Loucy (cell line): ENCODE measurements around the gene MRTFA.

ENCODE experiments used
- H2AFZ ChIP-seq: fragments of 200-600 bp; sonication (generic); 2 replicates; pipeline ENCODE4 v1.6.0; 2016; ENCODE audit warnings: antibody characterized with exemption, mild to moderate bottlenecking, low read length, moderate library complexity
- H3F3A ChIP-seq: fragments of 200-600 bp; 2 replicates; pipeline ENCODE4 v1.6.0; 2016; ENCODE audit warnings: antibody characterized with exemption, low read depth, mild to moderate bottlenecking
- H3K27me3 ChIP-seq: fragments of 200-600 bp; sonication (generic); 2 replicates; pipeline ENCODE4 v1.6.1; 2014; ENCODE audit warnings: low read length, mild to moderate bottlenecking; ENCODE audit not compliant: insufficient read depth, poor library complexity, severe bottlenecking
- H3K36me3 ChIP-seq: fragments of 200-600 bp; sonication (generic); 2 replicates; pipeline ENCODE4 v1.6.1; 2016; ENCODE audit warnings: low read length; ENCODE audit not compliant: insufficient read depth
- H3K4me1 ChIP-seq: fragments of 200-600 bp; sonication (generic); 2 replicates; pipeline ENCODE4 v1.5.1; 2014; ENCODE audit warnings: low read length, mild to moderate bottlenecking; ENCODE audit not compliant: insufficient read depth, poor library complexity, severe bottlenecking
- H3K4me2 ChIP-seq: fragments of 200-600 bp; sonication (generic); 2 replicates; pipeline ENCODE4 v1.6.0; 2014; ENCODE audit warnings: antibody characterized with exemption, low read length, low read depth, mild to moderate bottlenecking; ENCODE audit not compliant: poor library complexity, severe bottlenecking
- H3K4me3 ChIP-seq: fragments of 200-600 bp; sonication (generic); 2 replicates; pipeline ENCODE4 v1.5.1; 2014; ENCODE audit warnings: low read length, mild to moderate bottlenecking, mixed read lengths; ENCODE audit not compliant: poor library complexity, severe bottlenecking
- H3K79me2 ChIP-seq: fragments of 200-600 bp; sonication (generic); 2 replicates; pipeline ENCODE4 v1.6.1; 2014; ENCODE audit warnings: low read length; ENCODE audit not compliant: insufficient read depth
- H3K9ac ChIP-seq: fragments of 200-600 bp; sonication (generic); 2 replicates; pipeline ENCODE4 v1.6.0; 2014; ENCODE audit warnings: mild to moderate bottlenecking, low read depth, low read length, moderate library complexity; ENCODE audit not compliant: poor library complexity, severe bottlenecking
- H3K9me2 ChIP-seq: fragments of 200-600 bp; sonication (generic); replicated peaks from 2 replicates; pipeline ENCODE4 v1.6.1; 2016; ENCODE audit warnings: low read depth, low read length, mixed read lengths
- H3K9me3 ChIP-seq: fragments of 200-600 bp; sonication (generic); 2 replicates; pipeline ENCODE4 v1.6.1; 2014; ENCODE audit warnings: mild to moderate bottlenecking, antibody characterized with exemption, low read length, low read depth; ENCODE audit not compliant: insufficient read depth
- H4K20me1 ChIP-seq: fragments of 200-600 bp; sonication (generic); 2 replicates; pipeline ENCODE4 v1.6.0; 2014; ENCODE audit warnings: antibody characterized with exemption, low read length, mild to moderate bottlenecking; ENCODE audit not compliant: insufficient read depth, poor library complexity, severe bottlenecking
- EZH2phosphoT487 ChIP-seq: fragments of 200-600 bp; IDR thresholded peaks from 2 replicates; pipeline ENCODE4 v1.6.1; 2018; ENCODE audit warnings: antibody characterized with exemption, mild to moderate bottlenecking, moderate library complexity, borderline replicate concordance
- TF ChIP-seq, protein P1 (sequence below): fragments of 200-600 bp; sonication (generic); conservative IDR thresholded peaks from 2 replicates; pipeline ENCODE4 v1.5.1; 2014; ENCODE audit warnings: mild to moderate bottlenecking, antibody characterized with exemption, low read length

The MRTFA gene

DNA sequence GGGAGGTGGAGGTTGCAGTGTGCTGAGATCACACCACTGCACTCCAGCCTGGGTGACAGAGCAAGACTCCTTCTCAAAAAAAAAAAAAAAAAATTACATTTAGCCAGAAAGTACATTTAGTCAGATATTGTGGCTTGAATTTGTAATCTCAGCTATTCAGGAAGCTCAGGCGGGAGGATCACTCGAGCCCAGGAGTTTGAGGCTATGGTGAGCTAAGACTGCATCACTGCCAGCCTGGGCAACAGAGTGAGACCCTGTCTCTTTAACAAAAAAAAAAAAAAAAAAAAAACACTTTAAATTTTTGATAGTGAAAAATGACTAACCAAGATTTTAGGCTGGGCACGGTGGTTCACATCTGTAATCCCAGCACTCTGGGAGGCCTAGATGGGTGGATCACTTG lies 27.3 kb downstream of the MRTFA start:
- TF ChIP-seq EZH2phosphoT487: no peak
- TF ChIP-seq, protein P1, sequence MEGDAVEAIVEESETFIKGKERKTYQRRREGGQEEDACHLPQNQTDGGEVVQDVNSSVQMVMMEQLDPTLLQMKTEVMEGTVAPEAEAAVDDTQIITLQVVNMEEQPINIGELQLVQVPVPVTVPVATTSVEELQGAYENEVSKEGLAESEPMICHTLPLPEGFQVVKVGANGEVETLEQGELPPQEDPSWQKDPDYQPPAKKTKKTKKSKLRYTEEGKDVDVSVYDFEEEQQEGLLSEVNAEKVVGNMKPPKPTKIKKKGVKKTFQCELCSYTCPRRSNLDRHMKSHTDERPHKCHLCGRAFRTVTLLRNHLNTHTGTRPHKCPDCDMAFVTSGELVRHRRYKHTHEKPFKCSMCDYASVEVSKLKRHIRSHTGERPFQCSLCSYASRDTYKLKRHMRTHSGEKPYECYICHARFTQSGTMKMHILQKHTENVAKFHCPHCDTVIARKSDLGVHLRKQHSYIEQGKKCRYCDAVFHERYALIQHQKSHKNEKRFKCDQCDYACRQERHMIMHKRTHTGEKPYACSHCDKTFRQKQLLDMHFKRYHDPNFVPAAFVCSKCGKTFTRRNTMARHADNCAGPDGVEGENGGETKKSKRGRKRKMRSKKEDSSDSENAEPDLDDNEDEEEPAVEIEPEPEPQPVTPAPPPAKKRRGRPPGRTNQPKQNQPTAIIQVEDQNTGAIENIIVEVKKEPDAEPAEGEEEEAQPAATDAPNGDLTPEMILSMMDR: no peak
- Histone ChIP-seq H3K9ac (no peak overlapping the region), H3K27me3 (no peaks in the 10 kb centered on the region), H3F3A (no peaks in the 10 kb centered on the region), H3K79me2 (peaks cover 85% of the 10 kb centered on the region), H3K4me2 (no peak overlapping the region), H4K20me1 (peaks cover 32% of the 10 kb centered on the region), H3K9me2 (no peaks in the 10 kb centered on the region), H2AFZ (no peak overlapping the region), H3K4me3 (no peak overlapping the region), H3K9me3 (no peaks in the 10 kb centered on the region), H3K4me1 (peaks cover 29% of the 10 kb centered on the region), H3K36me3 (no peaks in the 10 kb centered on the region)

DNA sequence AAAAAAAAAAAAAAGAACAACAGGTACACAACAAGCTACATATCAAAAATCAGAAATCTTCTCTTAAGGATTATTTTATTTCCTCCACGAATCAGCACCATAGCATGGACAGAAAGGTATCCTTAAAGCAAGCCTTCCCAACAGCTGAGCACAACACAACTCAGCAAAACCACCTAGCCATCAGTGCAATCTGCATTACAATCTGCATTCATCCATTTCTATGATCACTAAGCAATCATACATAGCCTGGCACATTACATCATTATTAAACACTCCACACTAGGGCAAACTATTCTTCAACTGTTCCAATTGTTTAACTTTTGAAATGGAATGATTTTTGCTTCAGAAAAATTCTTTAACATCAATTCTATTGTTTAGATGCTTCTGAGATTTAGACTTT lies 29.0 kb downstream of the MRTFA start:
- H3K4me1 ChIP-seq: peaks cover 29% of the 10 kb centered on the region
- H3F3A ChIP-seq: no peaks in the 10 kb centered on the region
- no peaks in the 10 kb centered on the region for H3K9me2 ChIP-seq
- H3K4me3 ChIP-seq: no peak overlapping the region
- no peak overlapping the region for H3K4me2 ChIP-seq
- H3K79me2 ChIP-seq: peaks cover 82% of the 10 kb centered on the region
- H3K9ac ChIP-seq: no peak overlapping the region
- no peaks in the 10 kb centered on the region for H3K9me3 ChIP-seq
- H3K27me3 ChIP-seq: no peaks in the 10 kb centered on the region
- TF ChIP-seq, protein P1: no peak
- no peak for TF ChIP-seq EZH2phosphoT487
- no peak overlapping the region for H2AFZ ChIP-seq
- H4K20me1 ChIP-seq: peaks cover 39% of the 10 kb centered on the region
- no peaks in the 10 kb centered on the region for H3K36me3 ChIP-seq

DNA sequence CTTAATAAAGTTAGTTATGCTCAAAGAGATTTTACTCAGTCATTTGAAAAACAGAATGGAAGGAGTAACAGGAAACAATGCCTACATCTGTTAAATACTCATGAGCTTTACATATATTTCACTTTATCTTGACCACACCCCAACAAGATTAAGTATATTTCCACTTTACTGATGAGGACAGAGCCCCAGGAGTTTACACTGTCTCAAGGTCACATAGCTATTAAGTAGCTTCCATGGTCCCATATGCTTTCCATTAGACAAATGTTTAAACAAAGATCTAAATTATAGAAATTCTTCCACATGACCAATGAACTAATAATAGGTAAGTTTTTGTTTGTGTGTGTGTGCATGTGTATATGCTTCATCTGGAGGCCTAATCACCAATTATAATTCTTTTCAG lies 30.2 kb downstream of the MRTFA start:
- no peak overlapping the region for H2AFZ ChIP-seq
- H3F3A ChIP-seq: no peaks in the 10 kb centered on the region
- no peaks in the 10 kb centered on the region for H3K9me3 ChIP-seq
- no peaks in the 10 kb centered on the region for H3K27me3 ChIP-seq
- H3K4me1 ChIP-seq: peaks cover 29% of the 10 kb centered on the region
- H3K4me2 ChIP-seq: peak overlapping the region; percentile 12
- TF ChIP-seq EZH2phosphoT487: no peak
- TF ChIP-seq, protein P1: no peak
- no peaks in the 10 kb centered on the region for H3K36me3 ChIP-seq
- H3K9ac ChIP-seq: no peak overlapping the region
- H3K4me3 ChIP-seq: no peak overlapping the region
- H3K79me2 ChIP-seq: peaks cover 81% of the 10 kb centered on the region
- H4K20me1 ChIP-seq: peaks cover 33% of the 10 kb centered on the region
- H3K9me2 ChIP-seq: no peaks in the 10 kb centered on the region
